Endothelial cell of umbilical vein (primary cell): Measurements from ENCODE around the gene ARMH1. TPM values are rescaled to one million over a fixed set of nuclear protein-coding genes. Genes with fewer than 3 reads are reported as not detected.

Experiments used
- BruUV-seq: library from RNA; stranded (reverse); fragments of 400-500 nt; replicated peaks from 2 replicates; lab custom pipeline; 2021; lab: Mats Ljungman, UMichigan
- CTCF ChIA-PET: fragments of 300-600, 350-600 bp; sonication (Branson Sonifier 250); formaldehyde crosslinking; loops from one replicate; lab custom pipeline; 2021; ENCODE audit warnings: antibody characterized with exemption, inconsistent platforms; lab: Charles Lee
- POLR2A ChIA-PET: fragments of 300-600, 350-600 bp; sonication (Branson Sonifier 250); formaldehyde crosslinking; loops from one replicate; lab custom pipeline; 2021; ENCODE audit warnings: antibody characterized with exemption, inconsistent platforms; lab: Charles Lee
- DNase-seq: peaks from one replicate; pipeline ENCODE4 v3.0.0-alpha.2; 2011; ENCODE audit warnings: low read depth, low spot score
- FAIRE-seq: peaks from 2 replicates; lab custom pipeline; 2011; peaks lifted over from hg19 to GRCh38; lab: Jason Lieb, UNC
- H2AFZ ChIP-seq: 2 replicates; pipeline ENCODE4 v1.6.0; 2012; ENCODE audit warnings: low read depth, low read length, control low read depth, inconsistent platforms
- H3K27ac ChIP-seq: 2 replicates; pipeline ENCODE4 v1.5.1; 2011; ENCODE audit warnings: low read depth, mild to moderate bottlenecking, control low read depth, low read length, moderate library complexity; ENCODE audit not compliant: insufficient read depth
- H3K27me3 ChIP-seq, 2 experiments: 2 replicates each; pipeline versions ENCODE4 v1.6.0 to v1.6.1; 2011; ENCODE audit warnings: low read length in 2 of 2, mixed read lengths in 1 of 2; ENCODE audit not compliant: control insufficient read depth in 2 of 2, insufficient read depth in 2 of 2
- H3K36me3 ChIP-seq, 2 experiments: 2 replicates in 1 of 2; 3 replicates in 1 of 2; pipeline ENCODE4 v1.5.1; 2011; ENCODE audit warnings: low read length in 2 of 2, mild to moderate bottlenecking in 1 of 2, moderate library complexity in 1 of 2; ENCODE audit not compliant: control insufficient read depth in 2 of 2, insufficient read depth in 2 of 2; ENCODE audit errors: extremely low read depth in 1 of 2
- H3K4me1 ChIP-seq: 3 replicates; pipeline ENCODE4 v1.5.1; 2011; ENCODE audit warnings: mild to moderate bottlenecking, low read length; ENCODE audit not compliant: control insufficient read depth, insufficient read depth; ENCODE audit errors: extremely low read depth
- H3K4me2 ChIP-seq: 2 replicates; pipeline ENCODE4 v1.6.1; 2011; ENCODE audit warnings: low read length, control low read depth, mixed read lengths; ENCODE audit not compliant: insufficient read depth
- H3K4me3 ChIP-seq, 3 experiments: fragments of 200-600 bp in 1 of 3; sonication (generic), shearing (Covaris generic) in 1 of 3; replicated peaks in 1 of 3; 2 replicates each; pipeline ENCODE4 v1.5.1; 2011 to 2016; ENCODE audit warnings: control low read depth in 3 of 3, low read length in 3 of 3, mild to moderate bottlenecking in 2 of 3, inconsistent platforms in 1 of 3, low read depth in 1 of 3, moderate library complexity in 1 of 3; ENCODE audit not compliant: insufficient read depth in 1 of 3
- H3K79me2 ChIP-seq: 2 replicates; pipeline ENCODE4 v1.6.0; 2012; ENCODE audit warnings: low read length, inconsistent platforms; ENCODE audit not compliant: control insufficient read depth, insufficient read depth
- H3K9ac ChIP-seq: replicated peaks from 2 replicates; pipeline ENCODE3; 2011; ENCODE audit warnings: low read length, control low read depth; ENCODE audit not compliant: insufficient read depth; ENCODE audit errors: extremely low read depth
- H3K9me1 ChIP-seq: replicated peaks from 3 replicates; pipeline ENCODE4 v1.6.0; 2011; ENCODE audit warnings: mild to moderate bottlenecking, low read length; ENCODE audit not compliant: control insufficient read depth, insufficient read depth; ENCODE audit errors: extremely low read depth
- H3K9me3 ChIP-seq: replicated peaks from 2 replicates; pipeline ENCODE4 v1.5.1; 2012; ENCODE audit warnings: low read length, inconsistent platforms; ENCODE audit not compliant: control insufficient read depth, insufficient read depth
- H4K20me1 ChIP-seq: replicated peaks from 2 replicates; pipeline ENCODE3; 2011; ENCODE audit warnings: mild to moderate bottlenecking, low read length; ENCODE audit not compliant: control insufficient read depth, insufficient read depth; ENCODE audit errors: extremely low read depth
- EZH2 ChIP-seq: IDR thresholded peaks from 2 replicates; pipeline ENCODE4 v1.6.1; 2012; ENCODE audit warnings: borderline replicate concordance, low read depth, mild to moderate bottlenecking, moderate library complexity, low read length, inconsistent platforms; ENCODE audit not compliant: severe bottlenecking
- MAX ChIP-seq: IDR thresholded peaks from 2 replicates; pipeline ENCODE4 v1.6.1; 2011; ENCODE audit not compliant: insufficient read depth, insufficient read length
- MYC ChIP-seq: IDR thresholded peaks from one replicate; pipeline ENCODE4 v1.6.1; 2011; ENCODE audit warnings: mild to moderate bottlenecking, low read depth, low read length
- POLR2A ChIP-seq: IDR thresholded peaks from 2 replicates; pipeline ENCODE4 v1.6.1; 2012; ENCODE audit warnings: low read depth, mild to moderate bottlenecking, control low read depth, low read length
- POLR2AphosphoS5 ChIP-seq: IDR thresholded peaks from 2 replicates; pipeline ENCODE4 v1.6.1; 2012; ENCODE audit warnings: low read depth, mild to moderate bottlenecking, control low read depth, low read length, moderate library complexity; ENCODE audit not compliant: insufficient read depth
- dilution Hi-C: fragments of 300-500 bp; cut with MboI; formaldehyde crosslinking; loops from one replicate; pipeline ENCODE4 v1.15.0; 2019; ENCODE audit warnings: low sequenced_read_pairs; ENCODE audit not compliant: extremely low pct_ligation_motif_present
- intact Hi-C: fragments of 100-400 bp; cut with micrococcal nuclease; formaldehyde crosslinking; loops from one replicate; pipeline ENCODE4 v1.10.0; 2022
- polyA plus RNA-seq, 4 experiments: library from polyadenylated mRNA; depleted of rRNA in 3 of 4; stranded (reverse) in 3 of 4; unstranded in 1 of 4; fragments of >200 nt; gene quantifications; 2 replicates each; pipeline versions ENCODE4 v1.2.1 to v1.2.3, GENCODE V29; 2011 to 2012; ENCODE audit warnings: missing spikeins in 1 of 4
- total RNA-seq: library from RNA; stranded (reverse); gene quantifications from 2 replicates; pipeline ENCODE4 v1.2.3, GENCODE V29; 2021
- TF ChIP-seq, protein P1 (sequence below), 2 donors: IDR thresholded peaks; 1 replicate in 1 of 2; 2 replicates in 1 of 2; pipeline ENCODE4 v1.5.1; 2011; ENCODE audit warnings: low read length in 2 of 2, mild to moderate bottlenecking in 2 of 2, moderate library complexity in 2 of 2, control low read depth in 1 of 2, inconsistent platforms in 1 of 2, low read depth in 1 of 2; ENCODE audit not compliant: insufficient read depth in 1 of 2; ENCODE audit errors: extremely low read depth in 1 of 2

ARMH1 gene
- total and polyA plus RNA-seq, 2 donors (not counting 3 experiments of a cell fraction or from before 2014, with no cell fraction given): 0.17 TPM; not detected in 1

- H2AFZ ChIP-seq: no peak overlapping the region
- intact Hi-C loops: no loop called here
- DNase-seq: no peak
- no peak overlapping the region for H3K9ac ChIP-seq
- no peak for FAIRE-seq
- no TSS peak for BruUV-seq
- CTCF ChIA-PET: interaction anchor here (1.2 kb wide), 1 partner anchor 22 kb away, joined by 4 read pairs; no protein-coding TSS in a partner anchor
- H3K27me3 ChIP-seq: no peaks in the 10 kb centered on the region
- H3K4me1 ChIP-seq: peaks cover 9% of the 10 kb centered on the region
- dilution Hi-C loops: no loop called here
- no peaks in the 10 kb centered on the region for H4K20me1 ChIP-seq
- POLR2A ChIA-PET: no interaction called here
- no peaks in the 10 kb centered on the region for H3K9me1 ChIP-seq
- peaks cover 21% of the 10 kb centered on the region for H3K79me2 ChIP-seq
- H3K27ac ChIP-seq: no peak overlapping the region
- H3K4me3 ChIP-seq: no peak overlapping the region
- H3K36me3 ChIP-seq: peaks cover 0 to 4% of the 10 kb centered on the region in 2 experiments
- H3K9me3 ChIP-seq: no peaks in the 10 kb centered on the region
- no peak overlapping the region for H3K4me2 ChIP-seq
- TF ChIP-seq EZH2 (no peak), MYC (no peak), POLR2AphosphoS5 (no peak), POLR2A (no peak), MAX (no peak)
- TF ChIP-seq, protein P1, sequence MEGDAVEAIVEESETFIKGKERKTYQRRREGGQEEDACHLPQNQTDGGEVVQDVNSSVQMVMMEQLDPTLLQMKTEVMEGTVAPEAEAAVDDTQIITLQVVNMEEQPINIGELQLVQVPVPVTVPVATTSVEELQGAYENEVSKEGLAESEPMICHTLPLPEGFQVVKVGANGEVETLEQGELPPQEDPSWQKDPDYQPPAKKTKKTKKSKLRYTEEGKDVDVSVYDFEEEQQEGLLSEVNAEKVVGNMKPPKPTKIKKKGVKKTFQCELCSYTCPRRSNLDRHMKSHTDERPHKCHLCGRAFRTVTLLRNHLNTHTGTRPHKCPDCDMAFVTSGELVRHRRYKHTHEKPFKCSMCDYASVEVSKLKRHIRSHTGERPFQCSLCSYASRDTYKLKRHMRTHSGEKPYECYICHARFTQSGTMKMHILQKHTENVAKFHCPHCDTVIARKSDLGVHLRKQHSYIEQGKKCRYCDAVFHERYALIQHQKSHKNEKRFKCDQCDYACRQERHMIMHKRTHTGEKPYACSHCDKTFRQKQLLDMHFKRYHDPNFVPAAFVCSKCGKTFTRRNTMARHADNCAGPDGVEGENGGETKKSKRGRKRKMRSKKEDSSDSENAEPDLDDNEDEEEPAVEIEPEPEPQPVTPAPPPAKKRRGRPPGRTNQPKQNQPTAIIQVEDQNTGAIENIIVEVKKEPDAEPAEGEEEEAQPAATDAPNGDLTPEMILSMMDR (IDR thresholded peaks at IDR 0.05; ENCODE audit: extremely low read depth in 1 of 2, insufficient read depth in 1 of 2, low read depth in 1 of 2, low read length in 2 of 2): no peak
Measured at GRCh38 chr1:44630116-44630515, 44.4 kb upstream of the ARMH1 start.
